Non-pigmented ciliary epithelial cell (primary cell): ENCODE results near the gene TBC1D1.

Experiments
- DNase-seq: peaks from one replicate; pipeline ENCODE4 v3.0.0-alpha.2; 2010; ENCODE audit warnings: low read depth

Gene TBC1D1

DNA sequence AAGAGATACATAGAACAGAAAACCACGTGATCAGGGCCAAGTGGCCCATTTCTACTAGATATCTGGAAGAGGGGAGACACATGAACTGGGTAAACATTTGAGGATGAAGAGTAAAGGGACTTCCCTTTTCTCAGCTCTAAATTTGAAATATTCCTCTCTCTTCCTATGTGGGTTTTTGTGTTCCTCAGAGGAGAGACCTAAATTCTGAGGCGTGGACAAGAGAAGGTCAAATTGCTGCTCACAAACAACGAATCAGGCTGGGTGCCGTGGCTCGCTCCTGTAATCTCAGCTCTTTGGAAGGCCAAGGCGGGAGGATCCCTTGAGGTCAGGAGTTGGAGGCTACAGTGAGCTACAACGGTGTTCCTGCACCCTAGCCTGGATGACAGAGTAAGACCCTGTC, 285.3 kb downstream of the TBC1D1 start:
- DNase-seq = no peak

DNA sequence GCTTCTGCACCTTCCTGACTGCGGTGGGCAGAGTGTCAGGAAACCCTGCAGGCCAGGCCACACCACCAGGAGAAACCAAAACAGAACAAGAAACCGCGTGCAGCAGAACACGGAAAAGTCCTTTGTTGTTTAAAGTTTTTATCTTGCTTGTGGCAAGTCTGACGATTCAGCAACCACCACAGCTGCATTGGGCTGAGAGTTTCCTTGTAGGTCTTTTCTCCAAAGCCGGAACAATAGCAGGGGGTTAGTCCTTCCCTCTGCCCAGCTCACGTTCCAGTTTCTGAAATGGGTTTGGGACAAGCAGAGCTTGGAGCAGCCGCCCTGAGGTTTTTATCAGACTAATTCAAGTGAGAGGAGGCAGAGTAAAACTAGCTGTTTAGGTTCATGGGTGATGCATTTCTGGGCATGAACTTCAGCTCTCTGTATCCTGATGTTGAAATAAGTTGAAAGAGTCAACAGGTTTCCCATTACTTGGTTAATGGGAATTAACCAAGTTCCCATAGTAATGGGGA, 286.2 kb downstream of the TBC1D1 start:
- no peak for DNase-seq

DNA sequence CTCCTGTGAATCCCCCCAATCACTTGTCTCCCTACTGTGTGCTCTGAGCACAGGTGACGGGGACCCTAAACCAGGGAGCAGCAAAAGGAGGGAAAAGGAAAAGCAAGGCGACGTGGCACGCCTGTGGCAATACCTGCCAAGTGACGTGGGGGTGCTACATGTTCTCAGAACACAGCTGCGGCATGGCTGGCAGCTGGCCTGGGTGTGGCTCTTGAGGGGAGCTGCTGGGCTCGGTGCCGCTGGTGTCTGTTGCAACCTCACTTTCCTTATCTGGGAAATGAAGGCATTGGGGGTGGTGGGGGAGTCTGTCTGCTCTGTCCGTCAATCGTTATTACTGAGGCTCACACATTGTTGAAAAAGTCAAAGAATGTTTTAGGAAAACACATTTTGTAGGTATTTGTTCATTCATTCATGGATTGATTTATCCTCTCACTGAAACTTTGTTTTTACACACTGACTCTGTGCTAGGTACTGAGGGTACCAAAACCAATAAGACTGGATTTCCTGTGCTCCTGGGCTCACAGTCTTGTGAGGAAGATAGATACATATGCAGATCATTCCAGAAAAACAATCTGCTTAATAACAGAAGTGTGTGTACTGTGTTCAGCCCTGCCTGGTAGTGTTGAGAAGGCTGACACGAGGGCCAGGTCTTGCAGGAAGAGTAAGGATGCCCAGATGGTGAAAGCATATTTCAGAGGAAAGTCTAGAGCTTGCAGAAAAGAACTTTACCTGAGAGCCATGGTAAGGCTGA, 286.9 kb downstream of the TBC1D1 start:
- no peak for DNase-seq

DNA sequence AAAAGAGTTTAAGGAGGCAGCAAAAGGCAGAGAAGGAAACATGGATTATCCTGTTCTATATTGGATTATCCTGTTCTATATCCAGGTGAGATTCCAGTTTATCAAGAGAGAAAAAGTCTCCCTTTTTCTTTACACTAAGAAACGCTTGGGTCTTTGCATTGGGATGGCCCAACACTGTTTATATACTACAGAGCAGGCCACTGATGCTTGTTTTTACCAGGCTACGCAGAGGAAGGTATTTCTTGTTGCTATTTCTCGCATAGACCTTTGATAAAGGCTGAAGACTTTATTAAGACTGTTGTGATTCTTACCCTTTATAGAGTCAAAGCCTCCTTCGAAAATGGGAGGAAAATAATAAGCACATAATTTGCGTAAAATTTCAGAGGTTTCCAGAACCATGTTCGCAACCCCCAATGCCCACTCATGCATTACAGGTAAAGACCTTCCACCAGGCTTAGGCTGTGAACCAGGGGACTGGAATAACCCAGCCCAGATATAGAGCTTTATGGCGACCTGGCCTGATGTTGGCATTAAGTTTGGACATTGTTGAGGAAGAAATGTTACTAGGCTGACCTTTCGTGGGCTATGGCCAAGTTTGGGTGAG, 287.6 kb downstream of the TBC1D1 start:
- DNase-seq = no peak

DNA sequence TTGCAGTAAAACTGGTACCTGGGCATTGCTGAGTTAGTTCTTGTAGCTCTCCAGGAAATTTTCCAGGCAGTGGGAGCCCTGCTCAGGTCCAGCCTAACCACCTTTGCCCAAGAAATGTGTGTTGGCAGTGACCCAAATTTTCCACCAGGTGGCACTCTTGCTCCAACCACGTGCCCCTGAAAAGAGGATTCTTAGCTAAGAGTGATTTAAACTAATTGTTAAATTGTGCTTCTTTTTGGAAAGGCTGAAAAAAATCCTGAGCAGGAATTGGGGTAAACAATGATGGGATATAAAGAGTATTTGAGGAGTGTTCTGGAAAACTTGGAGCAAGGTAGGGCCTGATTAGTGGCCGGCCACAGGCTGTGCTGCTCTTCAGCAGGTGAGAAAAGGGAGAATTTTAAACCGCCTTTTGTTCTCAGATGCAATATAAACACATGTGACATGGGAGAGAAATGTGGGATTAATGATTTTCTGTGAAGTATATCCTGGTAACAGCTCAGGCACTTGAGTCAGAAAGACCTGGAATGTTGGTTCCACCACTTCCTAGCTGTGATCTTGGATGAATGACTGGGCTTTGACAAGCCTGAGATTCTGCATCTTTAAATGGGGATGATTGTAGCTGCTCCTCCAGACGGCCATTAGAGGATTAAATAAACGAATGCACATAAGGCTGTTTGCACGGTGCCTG, 288.9 kb downstream of the TBC1D1 start:
- DNase-seq = no peak

DNA sequence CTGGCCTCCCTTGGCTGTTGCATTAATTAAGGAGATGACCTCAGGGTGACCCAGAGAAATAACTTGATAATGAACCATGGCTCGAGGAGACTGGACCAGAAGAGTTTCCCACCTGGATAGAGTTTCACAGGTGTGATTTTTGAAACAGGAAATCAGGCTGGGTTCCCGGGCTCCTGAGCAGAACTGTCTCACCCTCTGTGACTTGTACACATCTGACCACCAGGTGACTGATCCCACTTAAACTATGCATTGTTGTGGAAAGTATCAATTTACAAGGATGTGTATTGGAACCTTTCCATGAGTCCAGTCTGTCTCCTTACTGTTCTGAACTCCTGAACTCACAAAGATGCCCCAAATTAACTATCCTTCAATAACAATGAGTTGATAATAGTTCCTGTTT, 289.6 kb downstream of the TBC1D1 start:
- no peak for DNase-seq

DNA sequence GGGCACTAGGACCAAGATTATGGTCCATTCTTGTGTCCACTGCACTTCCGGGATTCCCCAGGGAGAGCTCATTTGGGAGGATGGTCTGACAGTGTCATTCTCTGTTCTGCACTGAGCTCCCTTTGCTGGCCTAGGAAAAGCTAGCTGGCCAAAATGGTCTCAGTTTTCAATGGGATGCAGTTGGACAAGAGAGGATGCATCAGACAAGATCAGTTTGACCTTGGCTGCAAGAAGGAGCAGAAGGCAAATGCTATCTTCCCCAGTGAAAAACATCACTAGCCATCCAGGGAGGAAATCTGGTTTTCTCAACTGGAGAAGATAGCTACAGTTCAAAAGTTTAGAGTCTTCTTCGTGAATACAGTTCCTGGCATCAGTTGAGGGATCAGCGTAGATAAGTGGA, 290.4 kb downstream of the TBC1D1 start:
- DNase-seq = no peak

DNA sequence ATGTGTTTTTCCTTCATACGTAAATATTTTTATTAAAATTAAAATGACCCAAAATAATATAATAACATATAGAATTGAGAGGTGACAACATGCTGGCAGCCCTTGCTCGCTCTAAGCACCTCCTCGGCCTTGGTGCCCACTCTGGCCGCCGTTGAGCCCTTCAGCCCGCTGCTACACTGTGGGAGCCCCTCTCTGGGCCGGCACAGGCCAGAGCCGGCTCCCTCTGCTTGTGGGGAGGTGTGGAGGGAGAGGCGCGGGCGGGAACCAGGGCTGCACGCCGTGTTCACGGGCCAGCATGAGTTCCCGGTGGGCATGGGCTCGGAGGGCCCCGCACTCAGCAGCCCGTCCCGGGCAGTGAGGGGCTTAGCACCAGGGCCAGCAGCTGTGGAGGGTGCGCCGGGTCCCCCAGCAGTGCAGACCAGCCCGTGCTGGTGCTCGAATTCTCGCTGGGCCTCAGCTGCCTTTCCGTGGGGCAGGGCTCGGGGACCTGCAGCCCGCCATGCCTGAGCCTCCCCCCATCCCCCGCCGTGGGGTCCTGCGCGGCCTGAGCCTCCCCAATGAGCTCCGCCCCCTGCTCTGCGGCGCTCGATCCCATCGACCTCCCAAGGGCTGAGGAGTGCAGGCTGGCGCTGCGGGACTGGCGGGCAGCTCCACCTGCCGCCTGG, 291.6 kb downstream of the TBC1D1 start:
- DNase-seq = no peak

DNA sequence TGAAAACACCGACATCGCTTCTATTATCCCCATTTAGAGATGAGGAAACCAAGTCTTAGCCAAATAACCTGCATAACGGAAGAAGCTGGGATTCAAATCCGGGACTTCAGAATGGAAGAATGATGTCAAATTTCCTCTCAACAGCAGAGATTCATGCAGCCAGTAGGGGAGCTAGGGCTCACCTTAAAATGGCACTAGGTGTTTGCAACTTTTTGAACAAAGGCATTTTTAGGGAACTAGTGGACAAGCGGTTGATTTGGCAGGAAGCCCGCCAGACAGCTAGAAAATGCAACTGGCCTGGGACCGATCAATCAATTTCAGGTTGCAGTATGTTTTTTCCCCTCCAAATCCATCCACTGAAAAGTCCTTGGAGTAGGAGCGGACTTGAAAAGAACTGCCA, 293.5 kb downstream of the TBC1D1 start:
- no peak for DNase-seq

DNA sequence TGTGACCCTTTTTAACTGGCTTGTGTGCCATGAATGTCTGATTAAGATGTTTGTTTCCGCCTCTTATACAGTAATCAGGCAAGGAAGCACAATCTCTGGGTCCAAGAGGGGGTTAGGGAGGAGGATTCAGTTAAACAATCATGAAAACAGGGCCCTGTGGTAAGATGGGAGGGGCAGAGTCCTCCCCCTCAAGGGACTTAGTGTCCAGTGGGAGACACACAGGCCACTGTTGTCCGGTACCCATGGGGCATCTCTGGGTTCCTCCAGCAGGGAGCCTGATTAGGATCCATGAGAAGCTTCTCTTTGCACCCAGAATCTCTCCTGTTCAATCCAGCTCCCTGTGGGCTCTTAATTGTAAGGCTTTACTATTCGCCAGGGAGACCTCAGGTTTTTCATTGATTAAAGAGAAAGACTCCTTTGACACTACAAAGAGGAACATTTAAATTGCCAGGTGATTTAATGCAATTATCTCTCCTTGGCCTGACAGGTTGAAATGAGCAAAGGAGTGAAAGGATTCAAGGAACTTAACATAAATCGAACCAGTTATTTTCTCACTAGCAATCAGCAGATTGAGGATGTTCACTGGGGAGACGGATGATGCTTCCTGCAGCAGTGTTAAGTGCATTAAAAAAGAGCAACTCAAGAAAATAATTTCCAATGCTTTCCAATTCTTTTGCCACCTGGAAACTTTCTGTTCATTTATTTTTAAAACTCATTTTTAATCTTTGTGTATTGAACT, 294.7 kb downstream of the TBC1D1 start:
- no peak for DNase-seq

DNA sequence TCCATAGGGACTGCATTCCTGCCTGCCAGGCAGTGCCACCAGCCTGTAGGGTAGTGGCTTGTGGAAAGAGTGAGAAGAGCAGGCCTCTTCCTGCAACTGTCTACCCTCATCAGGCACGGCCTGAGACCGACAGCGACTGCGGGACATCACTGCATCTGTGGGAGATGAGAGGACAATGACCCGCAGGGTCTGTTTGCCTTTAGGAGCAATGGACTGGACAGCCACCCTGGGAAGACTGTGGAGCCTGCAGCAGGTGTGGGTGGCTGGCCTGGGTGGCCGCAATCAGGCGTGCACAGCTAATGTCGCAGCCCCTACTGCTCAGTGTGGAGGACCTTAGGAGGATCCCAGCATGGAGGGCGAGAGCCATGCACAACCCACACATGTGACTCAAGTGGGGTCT, 297.3 kb downstream of the TBC1D1 start:
- no peak for DNase-seq

DNA sequence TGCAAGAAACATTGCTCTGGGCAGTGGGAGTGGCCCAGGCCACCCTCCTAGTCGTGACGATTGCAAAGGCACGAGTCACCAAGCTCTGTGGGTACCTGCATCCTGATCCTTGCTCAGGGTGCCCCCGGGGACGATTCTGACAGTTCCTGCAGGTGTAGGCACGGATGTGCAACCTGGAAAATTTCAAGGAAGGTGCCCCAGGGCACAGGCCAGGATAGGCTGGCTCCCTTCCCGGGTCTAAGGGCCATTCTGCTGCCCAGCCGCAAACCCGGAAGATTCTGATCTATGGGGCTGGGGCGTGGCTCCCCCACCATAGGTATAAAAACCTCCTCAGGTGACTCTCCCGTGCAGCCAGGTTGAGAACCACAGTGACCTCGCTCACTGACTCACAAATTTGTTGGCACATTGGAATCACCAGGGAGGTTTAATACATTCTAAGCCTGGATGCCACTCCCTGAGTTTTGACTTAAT, 297.8 kb downstream of the TBC1D1 start:
- DNase-seq = no peak
